ENCODE measurements around the gene ETS1. TPM values are rescaled to one million over a fixed set of nuclear protein-coding genes. Genes with fewer than 3 reads are reported as not detected.

ETS1 gene
- total RNA-seq, 1 experiment from 2014 or later: 135 TPM

GRCh38 chr11:128422576-128423370 is 164.6 kb downstream of the ETS1 start:
- H4K20me1 ChIP-seq (ENCODE audit: insufficient read depth, low read depth, low read length): no peaks in the 10 kb centered on the region
- no peak overlapping the region for H3K27ac ChIP-seq (ENCODE audit: low read length)
- no peak for DNase-seq
- H3K4me1 ChIP-seq (ENCODE audit: low read length): no peaks in the 10 kb centered on the region
- H3K9me2 ChIP-seq (replicated peaks; ENCODE audit: insufficient read depth, low read length): no peaks in the 10 kb centered on the region
- H2AFZ ChIP-seq (ENCODE audit: low read length): no peak overlapping the region
- no peaks in the 10 kb centered on the region for H3K9me3 ChIP-seq (ENCODE audit: low read length)
- H3K4me2 ChIP-seq (ENCODE audit: low read depth, low read length, poor library complexity, severe bottlenecking): no peak overlapping the region
- no peaks in the 10 kb centered on the region for H3K36me3 ChIP-seq (ENCODE audit: insufficient read depth, low read length)
- H3K9ac ChIP-seq (ENCODE audit: low read length): no peak overlapping the region
- H3K4me3 ChIP-seq (ENCODE audit: low read length): no peak overlapping the region
- H3K27me3 ChIP-seq (ENCODE audit: low read length): no peaks in the 10 kb centered on the region
- no peaks in the 10 kb centered on the region for H3K79me2 ChIP-seq (ENCODE audit: low read length)

GRCh38 chr11:128421577-128422330 is 165.6 kb downstream of the ETS1 start:
- Histone ChIP-seq H3K36me3 (ENCODE audit: insufficient read depth, low read length) (no peaks in the 10 kb centered on the region), H3K79me2 (ENCODE audit: low read length) (no peaks in the 10 kb centered on the region), H3K4me2 (ENCODE audit: low read depth, low read length, poor library complexity, severe bottlenecking) (no peak overlapping the region), H3K27me3 (ENCODE audit: low read length) (no peaks in the 10 kb centered on the region), H4K20me1 (ENCODE audit: insufficient read depth, low read depth, low read length) (no peaks in the 10 kb centered on the region), H3K4me3 (ENCODE audit: low read length) (no peak overlapping the region), H2AFZ (ENCODE audit: low read length) (no peak overlapping the region), H3K9me2 (replicated peaks; ENCODE audit: insufficient read depth, low read length) (no peaks in the 10 kb centered on the region), H3K9ac (ENCODE audit: low read length) (no peak overlapping the region), H3K4me1 (ENCODE audit: low read length) (no peaks in the 10 kb centered on the region), H3K27ac (ENCODE audit: low read length) (no peak overlapping the region), H3K9me3 (ENCODE audit: low read length) (no peaks in the 10 kb centered on the region)
- DNase-seq: no peak

GRCh38 chr11:128420951-128421350 is 166.4 kb downstream of the ETS1 start:
- Histone ChIP-seq H3K27me3 (ENCODE audit: low read length) (no peaks in the 10 kb centered on the region), H3K9me2 (replicated peaks; ENCODE audit: insufficient read depth, low read length) (no peaks in the 10 kb centered on the region), H3K4me2 (ENCODE audit: low read depth, low read length, poor library complexity, severe bottlenecking) (no peak overlapping the region), H3K79me2 (ENCODE audit: low read length) (no peaks in the 10 kb centered on the region), H3K27ac (ENCODE audit: low read length) (no peak overlapping the region), H3K4me3 (ENCODE audit: low read length) (no peak overlapping the region), H4K20me1 (ENCODE audit: insufficient read depth, low read depth, low read length) (no peaks in the 10 kb centered on the region), H3K9ac (ENCODE audit: low read length) (no peak overlapping the region), H3K4me1 (ENCODE audit: low read length) (no peaks in the 10 kb centered on the region), H3K9me3 (ENCODE audit: low read length) (no peaks in the 10 kb centered on the region), H2AFZ (ENCODE audit: low read length) (no peak overlapping the region), H3K36me3 (ENCODE audit: insufficient read depth, low read length) (no peaks in the 10 kb centered on the region)
- no peak for DNase-seq

- Histone ChIP-seq H3K79me2 (ENCODE audit: low read length) (no peaks in the 10 kb centered on the region), H3K9ac (ENCODE audit: low read length) (no peak overlapping the region), H3K4me1 (ENCODE audit: low read length) (no peaks in the 10 kb centered on the region), H3K4me2 (ENCODE audit: low read depth, low read length, poor library complexity, severe bottlenecking) (no peak overlapping the region), H3K9me3 (ENCODE audit: low read length) (no peaks in the 10 kb centered on the region), H3K9me2 (replicated peaks; ENCODE audit: insufficient read depth, low read length) (no peaks in the 10 kb centered on the region), H3K4me3 (ENCODE audit: low read length) (no peak overlapping the region), H3K27me3 (ENCODE audit: low read length) (no peaks in the 10 kb centered on the region), H2AFZ (ENCODE audit: low read length) (no peak overlapping the region), H4K20me1 (ENCODE audit: insufficient read depth, low read depth, low read length) (no peaks in the 10 kb centered on the region), H3K36me3 (ENCODE audit: insufficient read depth, low read length) (no peaks in the 10 kb centered on the region), H3K27ac (ENCODE audit: low read length) (no peak overlapping the region)
- DNase-seq: no peak
Observed at GRCh38 chr11:128420265-128420664, 167.1 kb downstream of the ETS1 start.

GRCh38 chr11:128419012-128419767 is 168.2 kb downstream of the ETS1 start:
- H3K9ac ChIP-seq (ENCODE audit: low read length): no peak overlapping the region
- no peak overlapping the region for H3K4me3 ChIP-seq (ENCODE audit: low read length)
- H3K79me2 ChIP-seq (ENCODE audit: low read length): no peaks in the 10 kb centered on the region
- H3K4me1 ChIP-seq (ENCODE audit: low read length): no peaks in the 10 kb centered on the region
- H2AFZ ChIP-seq (ENCODE audit: low read length): no peak overlapping the region
- no peaks in the 10 kb centered on the region for H3K27me3 ChIP-seq (ENCODE audit: low read length)
- no peak for DNase-seq
- H3K27ac ChIP-seq (ENCODE audit: low read length): no peak overlapping the region
- no peaks in the 10 kb centered on the region for H3K9me3 ChIP-seq (ENCODE audit: low read length)
- H3K9me2 ChIP-seq (replicated peaks; ENCODE audit: insufficient read depth, low read length): no peaks in the 10 kb centered on the region
- no peaks in the 10 kb centered on the region for H4K20me1 ChIP-seq (ENCODE audit: insufficient read depth, low read depth, low read length)
- no peak overlapping the region for H3K4me2 ChIP-seq (ENCODE audit: low read depth, low read length, poor library complexity, severe bottlenecking)
- H3K36me3 ChIP-seq (ENCODE audit: insufficient read depth, low read length): no peaks in the 10 kb centered on the region

- H3K36me3 ChIP-seq (ENCODE audit: insufficient read depth, low read length): no peaks in the 10 kb centered on the region
- H3K9ac ChIP-seq (ENCODE audit: low read length): no peak overlapping the region
- no peak overlapping the region for H3K4me3 ChIP-seq (ENCODE audit: low read length)
- DNase-seq: no peak
- H3K27ac ChIP-seq (ENCODE audit: low read length): no peak overlapping the region
- H4K20me1 ChIP-seq (ENCODE audit: insufficient read depth, low read depth, low read length): no peaks in the 10 kb centered on the region
- no peaks in the 10 kb centered on the region for H3K27me3 ChIP-seq (ENCODE audit: low read length)
- no peaks in the 10 kb centered on the region for H3K9me3 ChIP-seq (ENCODE audit: low read length)
- H3K79me2 ChIP-seq (ENCODE audit: low read length): no peaks in the 10 kb centered on the region
- no peak overlapping the region for H2AFZ ChIP-seq (ENCODE audit: low read length)
- peaks cover 5% of the 10 kb centered on the region for H3K4me1 ChIP-seq (ENCODE audit: low read length)
- H3K4me2 ChIP-seq (ENCODE audit: low read depth, low read length, poor library complexity, severe bottlenecking): no peak overlapping the region
- H3K9me2 ChIP-seq (replicated peaks; ENCODE audit: insufficient read depth, low read length): no peaks in the 10 kb centered on the region
Observed at GRCh38 chr11:128417607-128418324, 169.6 kb downstream of the ETS1 start.

GRCh38 chr11:128416976-128417375 is 170.4 kb downstream of the ETS1 start:
- no peak overlapping the region for H2AFZ ChIP-seq (ENCODE audit: low read length)
- no peaks in the 10 kb centered on the region for H3K79me2 ChIP-seq (ENCODE audit: low read length)
- no peaks in the 10 kb centered on the region for H4K20me1 ChIP-seq (ENCODE audit: insufficient read depth, low read depth, low read length)
- H3K4me2 ChIP-seq (ENCODE audit: low read depth, low read length, poor library complexity, severe bottlenecking): no peak overlapping the region
- DNase-seq: no peak
- H3K27ac ChIP-seq (ENCODE audit: low read length): no peak overlapping the region
- H3K4me1 ChIP-seq (ENCODE audit: low read length): peaks cover 8% of the 10 kb centered on the region
- no peaks in the 10 kb centered on the region for H3K36me3 ChIP-seq (ENCODE audit: insufficient read depth, low read length)
- no peaks in the 10 kb centered on the region for H3K9me2 ChIP-seq (replicated peaks; ENCODE audit: insufficient read depth, low read length)
- H3K27me3 ChIP-seq (ENCODE audit: low read length): no peaks in the 10 kb centered on the region
- no peaks in the 10 kb centered on the region for H3K9me3 ChIP-seq (ENCODE audit: low read length)
- no peak overlapping the region for H3K9ac ChIP-seq (ENCODE audit: low read length)
- no peak overlapping the region for H3K4me3 ChIP-seq (ENCODE audit: low read length)
